ENCODE measurements around the gene RCSD1. TPM values are rescaled to one million over a fixed set of nuclear protein-coding genes. Genes with fewer than 3 reads are reported as not detected.
"Not testable (repeated sequence)": the region's sequence is repeated elsewhere in the genome, so short reads cannot be mapped to it uniquely, and the experiment has no call there.

Gene RCSD1
- polyA plus RNA-seq (ENCODE audit: insufficient read depth in 1 of 5, insufficient read length in 5 of 5, low replicate concordance in 1 of 5) = 10 to 100 TPM; 19.8 to 21.3 (median 20.6) TPM
- long read RNA-seq, donor 1, partial matches to known transcripts = 0 of 4 reads
- long read RNA-seq, donor 1, other reads (novel, unspliced or antisense) = 0 of 4 reads
- long read RNA-seq, donor 2, partial matches to known transcripts = 0 of 2 reads
- long read RNA-seq, donor 2, other reads (novel, unspliced or antisense) = 0 of 2 reads
- long read RNA-seq, donor 3, transcript RCSD1-202 (7 exons, 3,135 nt) = major isoform, 5 of 5 reads
- long read RNA-seq, donor 3, partial matches to known transcripts = 0 of 5 reads
- long read RNA-seq, donor 3, other reads (novel, unspliced or antisense) = 0 of 5 reads
- long read RNA-seq, donor 4, partial matches to known transcripts = 0 of 2 reads
- long read RNA-seq, donor 4, other reads (novel, unspliced or antisense) = 0 of 2 reads
- long read RNA-seq, donor 5, partial matches to known transcripts = 0 of 5 reads
- long read RNA-seq, donor 5, other reads (novel, unspliced or antisense) = 0 of 5 reads
- long read RNA-seq, donor 6, transcript RCSD1-202 (7 exons, 3,135 nt) = major isoform, 5 of 6 reads
- long read RNA-seq, donor 6, partial matches to known transcripts = 0 of 6 reads
- long read RNA-seq, donor 6, other reads (novel, unspliced or antisense) = 0 of 6 reads
- long read RNA-seq, donor 7, partial matches to known transcripts = 0 of 2 reads
- long read RNA-seq, donor 7, other reads (novel, unspliced or antisense) = 0 of 2 reads
- long read RNA-seq, donor 8, partial matches to known transcripts = 0 of 2 reads
- long read RNA-seq, donor 8, other reads (novel, unspliced or antisense) = 0 of 2 reads

DNA sequence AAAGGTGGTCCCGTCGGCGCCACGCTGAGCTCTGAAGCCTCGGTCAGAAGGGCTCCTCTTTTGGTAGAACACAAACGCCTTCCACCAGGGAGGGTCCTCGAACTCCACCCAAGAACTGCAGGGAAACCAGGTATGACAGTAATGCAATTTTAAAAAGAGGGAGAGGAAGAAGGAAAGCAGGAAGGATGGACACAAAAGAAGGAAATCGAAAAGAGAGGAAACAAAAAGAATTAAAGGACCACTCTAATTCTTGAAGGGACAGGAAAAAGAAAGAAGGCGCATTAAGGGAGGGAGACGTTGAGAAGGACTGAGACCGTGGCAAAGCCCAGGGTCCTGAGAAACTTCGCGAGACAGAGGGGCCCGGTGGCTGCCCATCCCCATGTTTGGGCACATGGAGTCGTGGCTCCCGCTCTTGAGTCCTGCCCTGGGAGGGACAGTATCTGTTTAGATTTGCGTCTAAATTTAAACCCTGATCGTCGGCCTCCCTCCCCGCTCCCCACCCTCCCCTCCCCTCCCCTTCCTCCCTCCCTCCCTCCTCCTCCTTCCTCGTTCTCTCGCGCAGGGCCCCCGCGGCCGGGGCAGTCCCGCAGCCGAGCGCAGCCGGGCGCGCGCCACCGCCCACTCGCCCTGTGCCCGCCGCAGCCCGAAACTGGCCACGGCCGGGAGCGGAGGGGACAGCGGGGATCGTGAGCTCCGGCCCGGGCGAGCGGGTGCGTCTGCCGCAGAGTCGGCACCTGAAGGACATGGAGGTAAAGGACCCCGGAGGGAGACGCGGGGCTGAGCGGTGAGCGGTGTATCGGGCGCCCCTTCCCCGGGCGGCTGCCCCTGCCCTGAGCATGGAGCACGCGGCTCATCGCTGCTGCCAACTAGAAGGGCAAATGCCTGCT lies at the start of gene RCSD1:
TSS of gene RCSD1 (plus strand) at position 552 of the 887 bp plus-strand sequence. CDS start at position 744, 192 bp downstream.
- no peak for DNase-seq

DNA sequence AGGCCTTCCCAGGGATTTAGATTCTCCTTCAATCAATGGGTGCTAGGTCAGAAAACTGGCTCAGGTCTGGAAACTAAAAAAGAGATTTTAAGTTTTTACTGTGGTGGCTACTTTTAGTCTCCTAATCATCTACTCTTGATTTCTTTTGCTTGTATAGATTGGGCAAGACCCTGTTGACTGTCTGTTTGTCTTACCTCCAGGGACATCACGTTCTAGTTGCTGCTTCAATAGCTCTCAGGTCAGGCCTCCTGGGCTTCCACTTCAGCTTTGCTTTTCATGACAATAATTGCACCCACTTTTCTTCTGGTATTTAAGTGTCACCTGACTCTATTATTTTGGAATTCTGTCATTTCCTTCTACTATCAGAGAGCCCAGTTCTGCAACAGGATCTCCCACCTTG lies 48.0 kb upstream of the RCSD1 start:
- DNase-seq = no peak

- DNase-seq = no peak
Measured at GRCh38 chr1:167582722-167583121, 47.3 kb upstream of the RCSD1 start.

- DNase-seq = no peak
Measured at GRCh38 chr1:167584581-167584980, 45.5 kb upstream of the RCSD1 start.

GRCh38 chr1:167587342-167587741 lies 42.7 kb upstream of the RCSD1 start:
- DNase-seq = no peak

DNA sequence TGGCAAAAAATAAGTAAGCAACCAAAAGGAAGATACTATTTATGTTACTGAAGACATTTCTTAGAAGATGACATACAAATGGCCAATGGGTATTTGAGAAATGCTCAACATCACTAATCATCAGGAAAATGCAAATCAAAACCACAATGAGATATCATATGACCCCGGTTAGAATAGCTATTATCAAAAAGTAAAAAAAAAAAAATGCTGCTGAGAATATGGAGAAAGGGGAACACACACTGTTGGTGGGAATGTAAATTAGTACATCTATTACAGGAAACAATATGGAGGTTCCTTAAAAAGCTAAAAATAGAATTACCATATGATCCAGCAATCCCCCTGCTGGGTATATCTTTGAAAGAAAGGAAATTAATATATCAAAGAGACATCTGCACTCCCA lies 42.2 kb upstream of the RCSD1 start:
- DNase-seq = no peak

DNA sequence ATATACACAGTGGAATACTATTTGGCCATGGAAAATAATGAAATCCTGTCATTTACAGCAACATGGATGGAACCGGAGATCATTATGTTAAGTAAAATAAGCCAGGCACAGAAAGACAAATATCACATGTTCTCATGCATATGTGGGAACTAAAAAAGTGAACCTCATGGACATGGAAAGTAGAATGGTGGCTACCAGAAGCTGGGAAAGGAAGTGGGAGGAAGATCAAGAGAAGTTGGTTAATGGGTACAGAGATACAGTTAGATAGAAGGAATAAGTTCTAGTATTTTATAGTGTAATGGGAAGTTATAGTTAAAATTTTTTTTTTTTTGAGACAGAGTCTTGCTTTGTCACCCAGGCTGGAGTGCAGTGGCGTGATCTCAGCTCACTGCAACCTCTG lies 41.7 kb upstream of the RCSD1 start:
- no peak for DNase-seq

DNA sequence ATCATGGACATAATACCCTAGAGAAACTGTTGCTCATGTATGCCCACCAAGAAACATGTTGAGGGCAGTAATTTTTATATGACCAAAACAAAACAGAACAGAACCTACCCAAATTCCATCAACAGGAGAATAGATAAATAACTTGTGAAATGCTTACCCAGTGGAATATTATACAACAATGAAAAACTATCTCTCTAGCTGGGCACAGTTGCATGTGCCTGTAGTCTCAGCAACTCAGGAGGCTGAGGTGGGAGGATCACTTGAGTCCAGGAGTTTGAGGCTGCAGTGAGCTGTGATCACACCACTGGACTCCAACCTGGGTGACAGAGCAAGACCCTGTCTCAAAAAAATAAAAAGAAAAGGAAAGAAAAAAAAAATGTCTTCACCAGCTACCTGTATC lies 37.6 kb upstream of the RCSD1 start:
- DNase-seq = no peak

GRCh38 chr1:167593860-167594259 lies 36.2 kb upstream of the RCSD1 start:
- DNase-seq = no peak

DNA sequence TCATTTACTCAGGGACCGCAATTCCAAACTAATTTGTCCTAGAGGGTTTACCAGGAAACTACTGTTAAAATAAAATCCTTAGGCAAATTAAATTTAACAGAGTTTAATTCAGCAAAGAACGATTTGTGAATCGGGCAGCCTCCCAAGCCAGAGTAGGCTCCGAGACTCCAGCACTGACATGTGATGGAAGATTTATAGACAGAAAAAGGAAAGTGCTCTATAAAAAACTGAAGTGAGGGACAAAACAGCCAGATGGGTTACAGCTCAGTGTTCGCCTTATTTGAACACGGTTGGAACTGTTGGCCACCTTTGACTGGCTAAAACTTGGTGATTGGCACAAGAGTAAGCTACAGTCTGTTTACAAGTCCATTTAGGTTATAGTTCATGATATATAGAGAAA lies 35.2 kb upstream of the RCSD1 start:
- no peak for DNase-seq

- no peak for DNase-seq
Measured at GRCh38 chr1:167599957-167600581, 30.0 kb upstream of the RCSD1 start.

DNA sequence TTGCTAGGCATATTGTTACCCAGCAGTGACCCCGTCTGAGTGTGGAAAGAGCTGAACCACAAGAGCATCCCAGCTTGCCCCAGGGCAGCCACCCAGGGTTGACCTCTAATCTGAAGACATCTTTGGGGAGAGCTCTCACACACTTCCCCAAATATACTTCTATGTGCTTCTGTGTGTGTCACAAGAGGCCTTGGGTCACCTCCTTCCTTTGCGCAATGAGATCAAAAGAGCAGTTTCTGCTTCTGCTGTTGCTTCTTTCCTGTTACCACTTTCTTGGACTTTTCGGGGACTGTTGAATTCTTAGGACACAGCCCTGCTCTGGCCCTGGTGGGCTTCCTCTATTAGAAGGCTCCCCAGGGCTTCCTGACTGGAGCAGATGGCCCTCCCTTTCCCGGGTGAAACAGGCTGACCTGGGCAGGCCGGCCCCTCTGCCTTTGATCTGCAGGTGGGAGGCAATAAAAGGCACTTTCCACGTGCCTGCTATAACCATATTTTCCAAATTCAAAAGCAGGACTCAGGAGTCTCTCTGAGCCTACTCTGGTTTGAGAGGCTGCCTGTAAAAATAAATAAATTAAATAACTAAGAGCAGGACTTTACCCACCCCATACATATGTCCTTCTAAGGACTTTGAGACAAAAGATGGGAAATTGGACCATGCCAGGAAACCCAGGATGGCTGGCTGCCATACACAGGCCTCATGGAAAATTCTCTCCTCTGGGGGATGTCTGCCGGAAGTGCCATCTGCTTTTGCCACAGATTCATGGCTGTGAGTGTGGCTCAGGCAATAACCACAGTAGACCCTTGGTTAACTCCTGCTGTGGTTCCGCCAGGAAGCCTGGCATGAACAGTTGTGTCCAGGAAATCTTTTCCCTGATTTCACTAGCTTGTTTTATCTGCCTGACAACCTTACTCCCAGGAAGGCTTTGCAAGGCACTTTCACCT lies 28.3 kb upstream of the RCSD1 start:
- DNase-seq = no peak

DNA sequence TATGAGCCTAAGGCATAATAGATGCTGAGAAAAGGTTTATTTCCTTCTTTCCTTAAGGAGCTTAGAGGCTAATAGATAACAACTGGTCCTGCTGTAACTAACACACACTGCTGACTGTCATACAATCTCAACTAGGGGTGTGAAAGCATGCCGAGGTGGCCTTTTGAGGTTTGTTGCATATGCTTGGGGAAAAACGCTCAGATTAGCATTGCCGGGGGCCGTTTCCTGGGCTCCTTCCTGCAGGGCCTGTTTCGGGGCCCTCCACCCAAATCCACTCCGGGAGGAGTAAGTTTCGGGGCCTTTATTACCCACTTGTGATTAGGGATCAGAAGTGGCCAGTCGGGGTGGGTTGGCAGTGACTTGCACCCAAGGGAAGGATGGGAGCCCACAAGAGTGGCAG lies 27.2 kb upstream of the RCSD1 start:
- DNase-seq = no peak

DNA sequence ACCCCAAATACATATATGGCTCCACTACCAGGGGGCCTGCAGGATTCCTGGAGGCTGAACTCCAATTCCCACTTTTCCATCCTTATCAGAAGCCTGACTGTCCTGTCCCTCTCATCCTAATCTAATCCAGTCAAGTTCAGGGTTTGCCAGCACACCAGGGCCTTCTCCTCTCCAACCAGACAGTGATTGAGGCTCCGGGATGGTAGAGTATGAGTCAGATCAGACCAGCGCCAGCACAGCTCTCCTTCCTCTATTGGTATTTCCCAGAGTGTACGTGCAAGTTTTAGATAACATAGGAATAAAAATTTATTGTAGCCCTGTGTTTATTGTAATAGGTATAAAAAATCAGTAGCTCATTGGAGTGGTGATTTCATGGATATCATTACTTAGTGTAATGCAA lies 24.5 kb upstream of the RCSD1 start:
- DNase-seq = no peak

DNA sequence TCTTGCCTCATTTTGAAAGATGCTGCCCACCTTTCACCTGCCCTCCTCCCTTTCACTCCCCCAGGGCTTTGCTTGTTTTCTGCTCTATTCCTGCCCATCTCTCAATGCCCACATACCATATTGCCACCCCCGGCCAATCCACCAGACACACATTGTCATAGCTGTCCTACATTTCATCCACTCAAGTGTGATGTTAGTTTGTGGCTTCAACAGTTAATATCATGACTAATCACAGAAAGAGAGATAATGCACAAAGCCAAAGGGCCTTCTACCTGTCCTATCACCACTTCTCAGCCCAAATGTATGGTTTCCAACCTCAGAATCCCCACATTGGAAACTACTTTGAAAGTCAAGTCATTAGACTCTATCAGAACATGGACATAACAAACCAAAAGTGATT lies 18.0 kb upstream of the RCSD1 start:
- DNase-seq = no peak

DNA sequence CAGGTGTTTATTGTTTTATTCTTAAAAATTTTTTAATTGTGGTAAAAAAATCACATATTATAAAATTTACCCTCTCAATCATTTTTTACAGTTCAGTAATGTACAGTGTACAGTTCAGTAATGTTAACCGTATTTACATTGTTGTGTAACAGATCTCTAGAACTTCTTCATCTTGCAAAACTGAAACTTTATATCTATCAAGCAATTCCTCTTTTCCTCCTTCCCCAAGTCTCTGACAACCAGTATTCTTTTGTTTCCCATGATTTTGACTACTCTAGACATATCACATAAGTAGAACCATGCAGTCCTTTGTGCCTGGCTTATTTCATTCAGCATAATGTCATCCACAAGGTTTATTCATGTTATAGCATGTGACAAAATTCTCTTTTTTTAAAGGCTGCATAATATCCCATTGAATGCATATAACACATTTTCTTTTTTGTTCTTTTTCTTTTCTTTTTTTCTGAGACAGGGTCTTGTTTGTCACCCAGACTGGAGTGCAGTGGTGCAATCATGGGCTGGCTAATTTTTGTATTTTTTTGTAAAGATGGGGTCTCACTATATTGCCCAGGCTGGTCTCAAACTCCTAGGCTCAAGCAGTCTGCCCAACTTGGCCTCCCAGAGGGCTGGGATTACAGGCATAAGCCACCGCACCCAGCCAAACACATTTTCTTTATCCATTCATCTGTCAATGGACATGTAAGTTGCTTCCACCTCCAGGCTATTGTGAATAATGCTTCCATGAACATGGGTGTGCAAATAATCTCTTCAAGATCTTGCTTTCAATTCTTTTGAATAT lies 17.2 kb upstream of the RCSD1 start:
- no peak for DNase-seq

GRCh38 chr1:167613984-167614383 lies 16.0 kb upstream of the RCSD1 start:
- not testable (repeated sequence) for DNase-seq

- no peak for DNase-seq
Measured at GRCh38 chr1:167614851-167615250, 15.2 kb upstream of the RCSD1 start.

GRCh38 chr1:167616521-167616920 lies 13.5 kb upstream of the RCSD1 start:
- no peak for DNase-seq
